SK-N-SH (cell line): Measurements from ENCODE around the gene ATP2A1. TPM values are rescaled to one million over a fixed set of nuclear protein-coding genes. Genes with fewer than 3 reads are reported as not detected.
"Not testable (repeated sequence)": the region's sequence is repeated elsewhere in the genome, so short reads cannot be mapped to it uniquely, and the experiment has no call there.

Source experiments
- CTCF ChIA-PET: fragments of 300-600, 350-600 bp; formaldehyde crosslinking; extraction: SDS; loops from one replicate; lab custom pipeline; 2021; lab: Yijun Ruan, JAX
- POLR2A ChIA-PET: fragments of 350-600 bp; sonication (Branson Sonifier 250); formaldehyde crosslinking; extraction: SDS; loops from one replicate; lab custom pipeline; 2020; ENCODE audit warnings: antibody characterized with exemption, inconsistent platforms; lab: Yijun Ruan, JAX
- DNase-seq: peaks from one replicate; pipeline ENCODE4 v3.0.0; 2012
- H2AFZ ChIP-seq: fragments of 200-600 bp; sonication (generic); 2 replicates; pipeline ENCODE4 v1.8.1; 2016; ENCODE audit warnings: antibody characterized with exemption, mild to moderate bottlenecking, low read depth
- H3F3A ChIP-seq: fragments of 200-600 bp; sonication (generic); replicated peaks from 2 replicates; pipeline ENCODE3; 2016; ENCODE audit warnings: antibody characterized with exemption, mild to moderate bottlenecking; ENCODE audit not compliant: insufficient read depth
- H3K27ac ChIP-seq, 2 experiments: fragments of 200-500 bp in 1 of 2; fragments of 200-600 bp in 1 of 2; sonication (Bioruptor generic) in 1 of 2; sonication (generic), shearing (Covaris generic) in 1 of 2; 2 replicates each; pipeline versions ENCODE4 v1.5.1 to v1.6.1; 2014 to 2016; ENCODE audit warnings: low read depth in 2 of 2, inconsistent platforms in 1 of 2, low read length in 1 of 2, mild to moderate bottlenecking in 1 of 2, mixed read lengths in 1 of 2
- H3K27me3 ChIP-seq: fragments of 200-600 bp; sonication (generic), shearing (Covaris generic); 2 replicates; pipeline ENCODE4 v1.6.1; 2016; ENCODE audit warnings: mixed run types; ENCODE audit not compliant: insufficient read depth
- H3K36me3 ChIP-seq, 2 experiments: fragments of 200-500 bp in 1 of 2; fragments of 200-600 bp in 1 of 2; sonication (Bioruptor generic) in 1 of 2; sonication (generic) in 1 of 2; replicated peaks in 1 of 2; 2 replicates each; pipeline versions ENCODE3 to v1.5.1; 2014 to 2016; ENCODE audit warnings: low read length in 1 of 2, mild to moderate bottlenecking in 1 of 2; ENCODE audit not compliant: insufficient read depth in 2 of 2, control insufficient read depth in 1 of 2
- H3K4me1 ChIP-seq, 2 experiments: fragments of 200-500 bp in 1 of 2; fragments of 200-600 bp in 1 of 2; sonication (Bioruptor generic) in 1 of 2; sonication (generic), shearing (Covaris generic) in 1 of 2; 2 replicates each; pipeline versions ENCODE4 v1.5.1 to v1.6.1; 2014 to 2016; ENCODE audit warnings: low read depth in 1 of 2, low read length in 1 of 2, mixed run types in 1 of 2; ENCODE audit not compliant: insufficient read depth in 2 of 2, control insufficient read depth in 1 of 2
- H3K4me2 ChIP-seq: fragments of 200-600 bp; sonication (generic), shearing (Covaris generic); 2 replicates; pipeline ENCODE4 v1.6.1; 2017; ENCODE audit warnings: mixed run types
- H3K4me3 ChIP-seq, 2 experiments: fragments of 200-500 bp in 1 of 2; fragments of 200-600 bp in 1 of 2; sonication (Bioruptor generic) in 1 of 2; sonication (generic), shearing (Covaris generic) in 1 of 2; 2 replicates each; pipeline versions ENCODE4 v1.5.1 to v1.8.1; 2014 to 2016; ENCODE audit warnings: low read depth in 2 of 2, inconsistent platforms in 1 of 2, low read length in 1 of 2, mild to moderate bottlenecking in 1 of 2, mixed read lengths in 1 of 2, moderate library complexity in 1 of 2
- H3K79me2 ChIP-seq: fragments of 200-600 bp; sonication (generic); 2 replicates; pipeline ENCODE4 v1.8.1; 2017; ENCODE audit warnings: mild to moderate bottlenecking; ENCODE audit not compliant: insufficient read depth
- H3K9ac ChIP-seq: fragments of 200-600 bp; sonication (generic); 2 replicates; pipeline ENCODE4 v1.6.1; 2017; ENCODE audit warnings: mixed run types
- H3K9me2 ChIP-seq: fragments of 200-600 bp; sonication (generic); 2 replicates; pipeline ENCODE4 v1.6.1; 2017; ENCODE audit warnings: mixed run types
- H3K9me3 ChIP-seq: fragments of 200-600 bp; sonication (generic); 2 replicates; pipeline ENCODE4 v1.6.1; 2017; ENCODE audit warnings: mixed run types, mild to moderate bottlenecking, moderate library complexity
- H4K20me1 ChIP-seq: fragments of 200-600 bp; sonication (generic); 2 replicates; pipeline ENCODE4 v1.6.1; 2017; ENCODE audit warnings: mild to moderate bottlenecking, mixed run types; ENCODE audit not compliant: insufficient read depth
- EZH2phosphoT487 ChIP-seq: fragments of 200-600 bp; sonication (generic); IDR thresholded peaks from 2 replicates; pipeline ENCODE4 v1.6.1; 2017; ENCODE audit warnings: low read depth, mixed run types, mild to moderate bottlenecking, antibody characterized with exemption, moderate library complexity, borderline replicate concordance
- FOSL2 ChIP-seq: IDR thresholded peaks from 2 replicates; pipeline ENCODE4 v1.4.0; 2012; ENCODE audit warnings: low read depth, mild to moderate bottlenecking, moderate library complexity, borderline replicate concordance
- GATA2 ChIP-seq: sonication (generic); formaldehyde crosslinking; IDR thresholded peaks from 2 replicates; pipeline ENCODE4 v1.5.0; 2020; ENCODE audit warnings: mild to moderate bottlenecking, missing genetic modification reagents
- JUND ChIP-seq: IDR thresholded peaks from 2 replicates; pipeline ENCODE4 v1.4.0; 2012
- MEF2A ChIP-seq: IDR thresholded peaks from 2 replicates; pipeline ENCODE4 v1.4.0; 2012; ENCODE audit warnings: low read depth, borderline replicate concordance
- MXI1 ChIP-seq: IDR thresholded peaks from 2 replicates; pipeline ENCODE4 v1.6.1; 2012; ENCODE audit warnings: mild to moderate bottlenecking, low read depth, low read length, improper control_type of control experiment
- RAD21 ChIP-seq: IDR thresholded peaks from 2 replicates; pipeline ENCODE4 v1.6.1; 2012; ENCODE audit warnings: mild to moderate bottlenecking, low read length
- RFX5 ChIP-seq: IDR thresholded peaks from 2 replicates; pipeline ENCODE4 v1.6.1; 2012; ENCODE audit warnings: mild to moderate bottlenecking, improper control_type of control experiment, low read length
- SIN3A ChIP-seq: IDR thresholded peaks from 2 replicates; pipeline ENCODE4 v1.6.1; 2012; ENCODE audit warnings: low read depth, mild to moderate bottlenecking, low read length, moderate library complexity, borderline replicate concordance
- SMC3 ChIP-seq: IDR thresholded peaks from 2 replicates; pipeline ENCODE4 v1.6.1; 2012; ENCODE audit warnings: low read depth, low read length, improper control_type of control experiment
- YY1 ChIP-seq: IDR thresholded peaks from 2 replicates; pipeline ENCODE4 v1.4.0; 2012; ENCODE audit warnings: low read depth, mild to moderate bottlenecking
- WGBS: methylation state at CpG from one replicate; pipeline ENCODE4 v1.1.6; 2017; ENCODE audit warnings: low lambda C conversion rate; 5-methylcytosine and 5-hydroxymethylcytosine counted together
- polyA plus RNA-seq, 3 experiments: library from polyadenylated mRNA; depleted of rRNA; stranded (reverse); fragments of >200 nt; gene quantifications; 2 replicates each; pipeline ENCODE4 v1.2.3, GENCODE V29; 2012
- TF ChIP-seq, protein P1 (sequence below): fragments of 200-600 bp; sonication (generic); IDR thresholded peaks from 2 replicates; pipeline ENCODE4 v1.6.1; 2017; ENCODE audit warnings: antibody characterized with exemption, mild to moderate bottlenecking, moderate library complexity
- TF ChIP-seq, protein P2 (sequence below): IDR thresholded peaks from 2 replicates; pipeline ENCODE4; 2012
- TF ChIP-seq, protein P3 (sequence below): fragments of 150-350 bp; IDR thresholded peaks from 2 replicates; pipeline ENCODE4 v1.6.1; 2016; ENCODE audit warnings: mild to moderate bottlenecking, low read depth, low read length
- TF ChIP-seq, protein P4 (sequence below): IDR thresholded peaks from 2 replicates; pipeline ENCODE4 v1.4.0; 2012; ENCODE audit warnings: low read depth
- TF ChIP-seq, protein P5 (sequence below): IDR thresholded peaks from 2 replicates; pipeline ENCODE4 v1.4.0; 2012; ENCODE audit warnings: low read depth, borderline replicate concordance

ATP2A1 gene
- polyA plus RNA-seq, 1 of the 3 experiments (the other 2 are of a cell fraction), result 3.0 TPM

DNA sequence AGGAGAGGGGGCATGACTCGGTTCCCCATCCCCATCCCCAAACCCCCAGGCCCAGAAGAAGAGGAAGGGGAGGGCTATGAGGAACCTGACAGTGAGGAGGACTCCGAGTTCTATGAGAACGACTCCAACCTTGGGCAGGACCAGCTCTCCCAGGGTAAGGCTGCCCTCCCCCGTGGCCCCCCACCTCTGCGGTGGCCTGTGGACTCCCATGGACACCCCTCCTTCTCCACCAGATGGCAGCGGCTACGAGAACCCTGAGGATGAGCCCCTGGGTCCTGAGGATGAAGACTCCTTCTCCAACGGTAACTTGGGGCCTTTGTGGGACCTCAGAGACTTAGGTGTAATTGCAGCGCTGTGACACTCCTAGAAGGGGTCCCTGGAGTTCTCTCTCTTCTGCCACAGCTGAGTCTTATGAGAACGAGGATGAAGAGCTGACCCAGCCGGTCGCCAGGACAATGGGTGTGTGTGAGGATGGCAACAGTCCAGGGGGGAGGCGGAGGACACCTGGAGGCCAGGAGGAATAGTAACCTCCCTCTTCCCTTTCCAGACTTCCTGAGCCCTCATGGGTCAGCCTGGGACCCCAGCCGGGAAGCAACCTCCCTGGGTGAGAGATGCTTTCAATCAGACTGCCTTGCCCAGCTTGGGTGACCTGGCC, 59.1 kb downstream of the ATP2A1 start:
- H3K27me3 ChIP-seq, result no peaks in the 10 kb centered on the region
- POLR2A ChIA-PET, result no interaction called here
- DNase-seq, result no peak
- no peak overlapping the region for H3K4me3 ChIP-seq
- no peaks in the 10 kb centered on the region for H3K79me2 ChIP-seq
- H3K4me2 ChIP-seq, result no peak overlapping the region
- no peaks in the 10 kb centered on the region for H4K20me1 ChIP-seq
- no peaks in the 10 kb centered on the region for H3K4me1 ChIP-seq
- 83% methylated on average over 9 of the region's 14 CpGs for WGBS
- CTCF ChIA-PET, result no interaction called here
- H2AFZ ChIP-seq, result no peak overlapping the region
- H3K9ac ChIP-seq, result no peak overlapping the region
- H3K27ac ChIP-seq, result no peak overlapping the region
- no peaks in the 10 kb centered on the region for H3K9me3 ChIP-seq
- H3K36me3 ChIP-seq, result no peaks in the 10 kb centered on the region
- no peaks in the 10 kb centered on the region for H3F3A ChIP-seq
- TF ChIP-seq, protein P1, sequence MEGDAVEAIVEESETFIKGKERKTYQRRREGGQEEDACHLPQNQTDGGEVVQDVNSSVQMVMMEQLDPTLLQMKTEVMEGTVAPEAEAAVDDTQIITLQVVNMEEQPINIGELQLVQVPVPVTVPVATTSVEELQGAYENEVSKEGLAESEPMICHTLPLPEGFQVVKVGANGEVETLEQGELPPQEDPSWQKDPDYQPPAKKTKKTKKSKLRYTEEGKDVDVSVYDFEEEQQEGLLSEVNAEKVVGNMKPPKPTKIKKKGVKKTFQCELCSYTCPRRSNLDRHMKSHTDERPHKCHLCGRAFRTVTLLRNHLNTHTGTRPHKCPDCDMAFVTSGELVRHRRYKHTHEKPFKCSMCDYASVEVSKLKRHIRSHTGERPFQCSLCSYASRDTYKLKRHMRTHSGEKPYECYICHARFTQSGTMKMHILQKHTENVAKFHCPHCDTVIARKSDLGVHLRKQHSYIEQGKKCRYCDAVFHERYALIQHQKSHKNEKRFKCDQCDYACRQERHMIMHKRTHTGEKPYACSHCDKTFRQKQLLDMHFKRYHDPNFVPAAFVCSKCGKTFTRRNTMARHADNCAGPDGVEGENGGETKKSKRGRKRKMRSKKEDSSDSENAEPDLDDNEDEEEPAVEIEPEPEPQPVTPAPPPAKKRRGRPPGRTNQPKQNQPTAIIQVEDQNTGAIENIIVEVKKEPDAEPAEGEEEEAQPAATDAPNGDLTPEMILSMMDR, result 0 out of 2 replicates have a peak, but pooled peaks have one; percentile 12
- TF ChIP-seq RAD21, result no peak
- no peaks in the 10 kb centered on the region for H3K9me2 ChIP-seq

DNA sequence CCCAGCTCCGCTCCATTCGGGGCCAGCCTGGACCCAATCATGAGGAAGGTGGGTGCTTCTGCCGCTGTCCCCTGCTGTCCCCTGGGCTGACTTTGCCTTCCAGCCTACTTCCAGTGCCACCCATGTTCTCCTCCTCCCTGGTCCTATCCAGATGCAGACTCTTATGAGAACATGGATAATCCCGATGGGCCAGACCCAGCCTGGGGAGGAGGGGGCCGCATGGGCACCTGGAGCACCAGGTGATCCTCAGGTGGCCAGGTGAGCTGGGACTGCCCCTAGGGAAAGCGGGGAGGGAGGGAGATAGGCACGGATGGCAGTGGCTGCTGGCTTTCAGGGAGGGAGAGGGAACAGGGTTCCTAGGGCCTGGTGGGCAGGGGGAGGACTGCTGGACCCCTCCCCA, 60.4 kb downstream of the ATP2A1 start:
- Histone ChIP-seq H3F3A (no peaks in the 10 kb centered on the region), H3K9ac (no peak overlapping the region), H3K79me2 (no peaks in the 10 kb centered on the region)

DNA sequence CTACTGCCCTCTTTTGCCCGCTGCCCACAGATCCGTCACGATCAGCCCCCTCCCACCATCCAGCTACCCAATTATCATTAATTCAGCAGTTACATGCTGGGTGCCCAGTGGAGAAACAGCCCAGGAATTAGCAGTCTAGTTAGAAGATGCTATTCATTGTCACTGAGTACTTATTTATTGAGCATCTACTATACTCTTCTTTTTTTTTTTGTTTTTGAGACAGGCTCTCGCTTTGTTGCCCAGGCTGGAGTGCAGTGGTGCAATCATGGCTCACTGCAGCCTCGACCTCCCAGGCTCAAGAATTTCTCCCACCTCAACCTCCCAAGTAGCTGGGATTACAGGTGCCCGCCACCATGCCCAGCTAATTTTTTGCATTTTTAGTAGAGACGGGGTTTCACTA, 61.5 kb downstream of the ATP2A1 start:
- not testable (repeated sequence) for H3K36me3 ChIP-seq
- POLR2A ChIA-PET, result interaction anchor here (1.0 kb wide), 1 partner anchor 35 kb away, joined by 3 read pairs; the partner anchor contains the start of gene SPNS1
- CTCF ChIA-PET, result interaction anchor here (0.7 kb wide), 1 partner anchor 22 kb away, joined by 3 read pairs; no protein-coding TSS in a partner anchor

More for the DNA sequence above, 60.4 kb downstream of the ATP2A1 start:
- H3K9me2 ChIP-seq, result no peaks in the 10 kb centered on the region
- no peak overlapping the region for H3K4me2 ChIP-seq
- TF ChIP-seq, protein P2, sequence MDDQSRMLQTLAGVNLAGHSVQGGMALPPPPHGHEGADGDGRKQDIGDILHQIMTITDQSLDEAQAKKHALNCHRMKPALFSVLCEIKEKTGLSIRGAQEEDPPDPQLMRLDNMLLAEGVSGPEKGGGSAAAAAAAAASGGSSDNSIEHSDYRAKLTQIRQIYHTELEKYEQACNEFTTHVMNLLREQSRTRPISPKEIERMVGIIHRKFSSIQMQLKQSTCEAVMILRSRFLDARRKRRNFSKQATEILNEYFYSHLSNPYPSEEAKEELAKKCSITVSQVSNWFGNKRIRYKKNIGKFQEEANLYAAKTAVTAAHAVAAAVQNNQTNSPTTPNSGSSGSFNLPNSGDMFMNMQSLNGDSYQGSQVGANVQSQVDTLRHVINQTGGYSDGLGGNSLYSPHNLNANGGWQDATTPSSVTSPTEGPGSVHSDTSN, result no peak
- TF ChIP-seq YY1 (no peak), SIN3A (no peak), EZH2phosphoT487 (no peak), MXI1 (no peak), MEF2A (no peak), GATA2 (CRISPR knock-in tag) (no peak), FOSL2 (no peak), RFX5 (no peak), JUND (no peak), SMC3 (no peak)
- TF ChIP-seq, protein P3, sequence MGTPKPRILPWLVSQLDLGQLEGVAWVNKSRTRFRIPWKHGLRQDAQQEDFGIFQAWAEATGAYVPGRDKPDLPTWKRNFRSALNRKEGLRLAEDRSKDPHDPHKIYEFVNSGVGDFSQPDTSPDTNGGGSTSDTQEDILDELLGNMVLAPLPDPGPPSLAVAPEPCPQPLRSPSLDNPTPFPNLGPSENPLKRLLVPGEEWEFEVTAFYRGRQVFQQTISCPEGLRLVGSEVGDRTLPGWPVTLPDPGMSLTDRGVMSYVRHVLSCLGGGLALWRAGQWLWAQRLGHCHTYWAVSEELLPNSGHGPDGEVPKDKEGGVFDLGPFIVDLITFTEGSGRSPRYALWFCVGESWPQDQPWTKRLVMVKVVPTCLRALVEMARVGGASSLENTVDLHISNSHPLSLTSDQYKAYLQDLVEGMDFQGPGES, result no peak
- TF ChIP-seq, protein P4, sequence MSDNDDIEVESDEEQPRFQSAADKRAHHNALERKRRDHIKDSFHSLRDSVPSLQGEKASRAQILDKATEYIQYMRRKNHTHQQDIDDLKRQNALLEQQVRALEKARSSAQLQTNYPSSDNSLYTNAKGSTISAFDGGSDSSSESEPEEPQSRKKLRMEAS, result no peak
- TF ChIP-seq, protein P5, sequence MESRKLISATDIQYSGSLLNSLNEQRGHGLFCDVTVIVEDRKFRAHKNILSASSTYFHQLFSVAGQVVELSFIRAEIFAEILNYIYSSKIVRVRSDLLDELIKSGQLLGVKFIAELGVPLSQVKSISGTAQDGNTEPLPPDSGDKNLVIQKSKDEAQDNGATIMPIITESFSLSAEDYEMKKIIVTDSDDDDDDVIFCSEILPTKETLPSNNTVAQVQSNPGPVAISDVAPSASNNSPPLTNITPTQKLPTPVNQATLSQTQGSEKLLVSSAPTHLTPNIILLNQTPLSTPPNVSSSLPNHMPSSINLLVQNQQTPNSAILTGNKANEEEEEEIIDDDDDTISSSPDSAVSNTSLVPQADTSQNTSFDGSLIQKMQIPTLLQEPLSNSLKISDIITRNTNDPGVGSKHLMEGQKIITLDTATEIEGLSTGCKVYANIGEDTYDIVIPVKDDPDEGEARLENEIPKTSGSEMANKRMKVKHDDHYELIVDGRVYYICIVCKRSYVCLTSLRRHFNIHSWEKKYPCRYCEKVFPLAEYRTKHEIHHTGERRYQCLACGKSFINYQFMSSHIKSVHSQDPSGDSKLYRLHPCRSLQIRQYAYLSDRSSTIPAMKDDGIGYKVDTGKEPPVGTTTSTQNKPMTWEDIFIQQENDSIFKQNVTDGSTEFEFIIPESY, result no peak
- CTCF ChIA-PET, result interaction anchor here (1.0 kb wide), 2 partner anchors 35 to 58 kb away, joined by 3 read pairs; no protein-coding TSS in a partner anchor
- no peaks in the 10 kb centered on the region for H3K36me3 ChIP-seq
- H3K27me3 ChIP-seq, result no peaks in the 10 kb centered on the region
- no peak for DNase-seq
- 79% methylated on average over 4 of the region's 7 CpGs for WGBS
- H3K4me3 ChIP-seq, result no peak overlapping the region
- POLR2A ChIA-PET, result no interaction called here
- no peak overlapping the region for H2AFZ ChIP-seq
- H3K27ac ChIP-seq, result no peak overlapping the region
- no peaks in the 10 kb centered on the region for H4K20me1 ChIP-seq
- H3K4me1 ChIP-seq, result no peaks in the 10 kb centered on the region
- no peaks in the 10 kb centered on the region for H3K9me3 ChIP-seq

More for the DNA sequence above, 61.5 kb downstream of the ATP2A1 start:
- not testable (repeated sequence) for H3K4me3 ChIP-seq, H3F3A ChIP-seq, DNase-seq, H3K9me3 ChIP-seq, H2AFZ ChIP-seq, H3K27ac ChIP-seq, H3K4me2 ChIP-seq, H3K4me1 ChIP-seq, H3K9me2 ChIP-seq, H3K79me2 ChIP-seq, H3K9ac ChIP-seq, H4K20me1 ChIP-seq, H3K27me3 ChIP-seq
- 84% methylated on average over 7 of the region's 7 CpGs for WGBS
